Measurements from ENCODE around the gene SPAG9. TPM values are rescaled to one million over a fixed set of nuclear protein-coding genes. Genes with fewer than 3 reads are reported as not detected.

Gene SPAG9
- total RNA-seq, 1 donor: 192 TPM

GRCh38 chr17:50967795-50968194, 152.9 kb downstream of the SPAG9 start:
- no peak for TF ChIP-seq CTCF (IDR thresholded peaks at IDR 0.05; ENCODE audit: extremely low read depth, low read depth, low read length)
- Histone ChIP-seq H3K4me1 (ENCODE audit: insufficient read depth, low read length) (no peaks in the 10 kb centered on the region), H3K27ac (ENCODE audit: low read depth, low read length) (peak overlapping the region; percentile 23), H3K27me3 (ENCODE audit: insufficient read depth, low read length) (no peaks in the 10 kb centered on the region), H3K79me2 (ENCODE audit: insufficient read depth, low read length) (peaks cover 2% of the 10 kb centered on the region), H3K36me3 (ENCODE audit: insufficient read depth, low read length) (peaks cover 33% of the 10 kb centered on the region), H3K9me3 (ENCODE audit: low read depth, low read length) (no peaks in the 10 kb centered on the region), H4K20me1 (ENCODE audit: insufficient read depth, low read length) (no peaks in the 10 kb centered on the region), H3K4me3 (ENCODE audit: insufficient read depth, low read length) (no peak overlapping the region), H2AFZ (ENCODE audit: low read length) (no peak overlapping the region), H3K4me2 (ENCODE audit: insufficient read depth, low read length) (no peak overlapping the region)
- no peak for DNase-seq (ENCODE audit: insufficient read length, low spot score, missing footprints)

DNA sequence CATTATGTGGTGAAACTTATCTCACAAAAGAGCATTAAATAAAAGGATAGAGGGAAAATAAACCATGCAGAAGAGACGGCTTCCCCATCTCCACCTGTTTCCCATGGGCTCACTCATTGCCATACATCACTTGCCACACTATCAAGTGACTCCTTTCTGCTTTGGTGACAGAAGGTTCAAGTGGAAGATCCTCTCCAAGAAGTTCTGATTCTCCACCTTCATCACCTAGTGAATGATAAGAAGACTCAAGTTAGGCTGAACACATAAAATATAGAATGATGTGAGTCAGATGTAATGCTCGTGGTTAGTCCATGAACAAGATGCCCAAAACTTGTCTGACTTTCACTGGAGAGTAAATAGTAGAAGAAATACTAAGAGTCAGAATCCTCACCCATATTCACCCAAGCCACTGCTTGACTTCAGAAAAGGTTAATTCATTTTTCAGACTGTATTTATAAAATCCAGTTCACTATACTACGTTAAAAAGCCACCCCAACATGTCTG, 154.5 kb downstream of the SPAG9 start:
- peaks cover 2% of the 10 kb centered on the region for H3K79me2 ChIP-seq (ENCODE audit: insufficient read depth, low read length)
- no peaks in the 10 kb centered on the region for H3K9me3 ChIP-seq (ENCODE audit: low read depth, low read length)
- no peaks in the 10 kb centered on the region for H3K27me3 ChIP-seq (ENCODE audit: insufficient read depth, low read length)
- H3K4me3 ChIP-seq (ENCODE audit: insufficient read depth, low read length): no peak overlapping the region
- no peaks in the 10 kb centered on the region for H3K4me1 ChIP-seq (ENCODE audit: insufficient read depth, low read length)
- no peaks in the 10 kb centered on the region for H4K20me1 ChIP-seq (ENCODE audit: insufficient read depth, low read length)
- H2AFZ ChIP-seq (ENCODE audit: low read length): no peak overlapping the region
- no peak overlapping the region for H3K4me2 ChIP-seq (ENCODE audit: insufficient read depth, low read length)
- no peak for TF ChIP-seq CTCF (IDR thresholded peaks at IDR 0.05; ENCODE audit: extremely low read depth, low read depth, low read length)
- no peak for DNase-seq (ENCODE audit: insufficient read length, low spot score, missing footprints)
- no peak overlapping the region for H3K27ac ChIP-seq (ENCODE audit: low read depth, low read length)
- H3K36me3 ChIP-seq (ENCODE audit: insufficient read depth, low read length): peaks cover 39% of the 10 kb centered on the region

GRCh38 chr17:50963139-50963538, 157.5 kb downstream of the SPAG9 start:
- no peak for TF ChIP-seq CTCF (IDR thresholded peaks at IDR 0.05; ENCODE audit: extremely low read depth, low read depth, low read length)

DNA sequence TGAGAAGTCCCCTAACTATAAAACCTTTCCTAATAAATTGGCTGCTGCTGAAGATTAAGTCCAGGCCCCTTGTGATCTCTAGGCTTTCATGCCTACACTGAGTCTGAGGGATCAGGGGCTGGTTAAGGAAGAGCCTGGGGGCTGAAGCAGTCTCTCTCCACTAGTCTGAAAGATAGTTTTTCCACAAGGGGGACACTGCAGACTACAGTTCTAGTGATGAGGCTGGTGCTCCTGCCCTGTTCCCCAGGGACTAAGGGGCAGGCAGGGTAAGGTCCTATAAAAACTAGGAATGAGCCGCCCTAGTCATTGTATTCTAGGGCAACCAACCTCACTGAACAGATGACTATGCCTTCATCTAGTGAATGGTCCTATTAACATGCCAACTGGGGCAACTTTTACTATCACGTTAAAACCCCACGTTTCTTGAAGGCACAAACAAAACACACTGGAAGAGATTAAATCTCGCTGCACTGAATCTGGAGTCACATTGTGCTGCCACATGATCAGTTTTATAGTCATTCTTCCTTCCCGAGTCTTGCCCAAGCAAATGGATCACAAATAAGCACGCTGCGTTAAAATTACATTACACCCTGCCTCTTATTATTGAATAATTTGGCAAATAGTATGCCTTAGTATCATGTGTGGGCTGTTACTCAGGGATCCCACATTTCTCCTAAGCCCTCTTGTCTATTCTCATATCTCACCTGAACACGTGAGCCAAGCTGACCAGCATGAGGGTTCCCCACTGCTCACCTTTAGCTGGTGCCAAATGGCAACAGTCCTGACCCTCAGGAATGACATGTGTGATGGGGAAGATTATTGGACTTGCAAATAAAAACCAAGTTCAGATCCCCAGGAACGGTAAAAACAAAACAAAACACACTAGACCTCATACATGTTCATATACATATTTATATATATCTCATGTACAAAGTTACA, 159.1 kb downstream of the SPAG9 start:
- no peak for TF ChIP-seq CTCF (IDR thresholded peaks at IDR 0.05; ENCODE audit: extremely low read depth, low read depth, low read length)
- peaks cover 28% of the 10 kb centered on the region for H3K36me3 ChIP-seq (ENCODE audit: insufficient read depth, low read length)
- H3K4me2 ChIP-seq (ENCODE audit: insufficient read depth, low read length): no peak overlapping the region
- DNase-seq (ENCODE audit: insufficient read length, low spot score, missing footprints): no peak
- H3K4me1 ChIP-seq (ENCODE audit: insufficient read depth, low read length): no peaks in the 10 kb centered on the region
- H3K4me3 ChIP-seq (ENCODE audit: insufficient read depth, low read length): no peak overlapping the region
- H3K27ac ChIP-seq (ENCODE audit: low read depth, low read length): no peak overlapping the region
- H3K79me2 ChIP-seq (ENCODE audit: insufficient read depth, low read length): no peaks in the 10 kb centered on the region
- no peak overlapping the region for H2AFZ ChIP-seq (ENCODE audit: low read length)
- H3K27me3 ChIP-seq (ENCODE audit: insufficient read depth, low read length): no peaks in the 10 kb centered on the region
- no peaks in the 10 kb centered on the region for H4K20me1 ChIP-seq (ENCODE audit: insufficient read depth, low read length)
- H3K9me3 ChIP-seq (ENCODE audit: low read depth, low read length): no peaks in the 10 kb centered on the region

More at GRCh38 chr17:50963139-50963538, 157.5 kb downstream of the SPAG9 start:
- DNase-seq (ENCODE audit: insufficient read length, low spot score, missing footprints): no peak
- Histone ChIP-seq H3K9me3 (ENCODE audit: low read depth, low read length) (no peaks in the 10 kb centered on the region), H3K4me2 (ENCODE audit: insufficient read depth, low read length) (no peak overlapping the region), H3K36me3 (ENCODE audit: insufficient read depth, low read length) (peaks cover 33% of the 10 kb centered on the region), H2AFZ (ENCODE audit: low read length) (no peak overlapping the region), H4K20me1 (ENCODE audit: insufficient read depth, low read length) (no peaks in the 10 kb centered on the region), H3K27ac (ENCODE audit: low read depth, low read length) (no peak overlapping the region), H3K79me2 (ENCODE audit: insufficient read depth, low read length) (no peaks in the 10 kb centered on the region), H3K4me3 (ENCODE audit: insufficient read depth, low read length) (no peak overlapping the region), H3K27me3 (ENCODE audit: insufficient read depth, low read length) (no peaks in the 10 kb centered on the region), H3K4me1 (ENCODE audit: insufficient read depth, low read length) (no peaks in the 10 kb centered on the region)
